HFFc6 (cell line): ENCODE measurements around the gene MTMR3. TPM values are rescaled to one million over a fixed set of nuclear protein-coding genes. Genes with fewer than 3 reads are reported as not detected.

Source experiments
- DNase-seq: peaks from one replicate; pipeline ENCODE4 v3.0.0-alpha.2; 2018
- H3K27ac Mint-ChIP-seq: 2 replicates; pipeline ENCODE4 v1.8.0; 2020; ENCODE audit warnings: mild to moderate bottlenecking, mixed read lengths
- H3K27me3 Mint-ChIP-seq: 2 replicates; pipeline ENCODE4 v1.8.0; 2021; ENCODE audit warnings: mild to moderate bottlenecking, moderate library complexity, mixed read lengths; ENCODE audit not compliant: insufficient read depth
- H3K36me3 Mint-ChIP-seq: 2 replicates; pipeline ENCODE4 v1.8.0; 2021; ENCODE audit warnings: low read depth, mixed read lengths
- H3K4me1 Mint-ChIP-seq: 2 replicates; pipeline ENCODE4 v1.8.0; 2020; ENCODE audit warnings: low read depth, mixed read lengths
- H3K4me3 Mint-ChIP-seq: 2 replicates; pipeline ENCODE4 v1.8.0; 2020; ENCODE audit warnings: mild to moderate bottlenecking, moderate library complexity, mixed read lengths
- H3K9me3 Mint-ChIP-seq: 2 replicates; pipeline ENCODE4 v1.8.0; 2020; ENCODE audit warnings: mild to moderate bottlenecking, mixed read lengths
- total RNA-seq, 6 experiments: library from RNA; stranded (reverse); fragmentation: NEBNext Ultra II Directional; extraction: Animal tissue kit (Norgen Biotek cat#: 25700); gene quantifications; 2 replicates in 1 of 6; 3 replicates in 5 of 6; pipeline ENCODE4 v1.2.3, GENCODE V29; 2021
- TF ChIP-seq, protein P1 (sequence below): fragments of 200-600 bp; sonication (generic); IDR thresholded peaks from 2 replicates; pipeline ENCODE4 v1.5.0; 2021; ENCODE audit warnings: antibody characterized with exemption, mild to moderate bottlenecking

The MTMR3 gene
- total RNA-seq, 6 experiments from 2014 or later: 19.0 to 27.0 (median 21.7) TPM

DNA sequence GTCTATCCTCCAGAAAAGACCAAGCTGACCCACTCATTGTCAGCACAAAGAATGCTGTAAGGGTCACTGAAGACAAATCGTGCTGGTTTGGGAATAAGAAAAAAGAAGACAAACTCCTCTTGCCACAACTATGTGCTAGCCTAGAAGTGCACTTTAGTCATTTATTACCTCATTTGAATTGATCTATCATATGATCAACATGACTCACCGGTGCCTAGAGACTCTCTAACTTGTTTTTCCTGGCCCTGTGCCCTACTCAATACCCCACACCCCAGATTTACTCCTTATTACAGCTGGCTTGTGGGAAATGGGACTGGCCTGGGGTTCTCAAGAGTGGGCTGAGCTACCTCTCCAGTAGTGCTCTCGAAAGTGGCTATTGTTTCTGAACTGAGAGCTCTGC is 161.4 kb downstream of the MTMR3 start:
- Mint-ChIP-seq H3K27me3 (peaks cover 1% of the 10 kb centered on the region), H3K27ac (peak overlapping the region; percentile 78), H3K4me3 (peak overlapping the region; percentile 16; the same call in 1 of the 2 replicates), H3K9me3 (no peaks in the 10 kb centered on the region), H3K4me1 (peaks cover 29% of the 10 kb centered on the region), H3K36me3 (no peaks in the 10 kb centered on the region)
- TF ChIP-seq, protein P1, sequence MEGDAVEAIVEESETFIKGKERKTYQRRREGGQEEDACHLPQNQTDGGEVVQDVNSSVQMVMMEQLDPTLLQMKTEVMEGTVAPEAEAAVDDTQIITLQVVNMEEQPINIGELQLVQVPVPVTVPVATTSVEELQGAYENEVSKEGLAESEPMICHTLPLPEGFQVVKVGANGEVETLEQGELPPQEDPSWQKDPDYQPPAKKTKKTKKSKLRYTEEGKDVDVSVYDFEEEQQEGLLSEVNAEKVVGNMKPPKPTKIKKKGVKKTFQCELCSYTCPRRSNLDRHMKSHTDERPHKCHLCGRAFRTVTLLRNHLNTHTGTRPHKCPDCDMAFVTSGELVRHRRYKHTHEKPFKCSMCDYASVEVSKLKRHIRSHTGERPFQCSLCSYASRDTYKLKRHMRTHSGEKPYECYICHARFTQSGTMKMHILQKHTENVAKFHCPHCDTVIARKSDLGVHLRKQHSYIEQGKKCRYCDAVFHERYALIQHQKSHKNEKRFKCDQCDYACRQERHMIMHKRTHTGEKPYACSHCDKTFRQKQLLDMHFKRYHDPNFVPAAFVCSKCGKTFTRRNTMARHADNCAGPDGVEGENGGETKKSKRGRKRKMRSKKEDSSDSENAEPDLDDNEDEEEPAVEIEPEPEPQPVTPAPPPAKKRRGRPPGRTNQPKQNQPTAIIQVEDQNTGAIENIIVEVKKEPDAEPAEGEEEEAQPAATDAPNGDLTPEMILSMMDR: no peak
- peak; percentile 86 for DNase-seq

DNA sequence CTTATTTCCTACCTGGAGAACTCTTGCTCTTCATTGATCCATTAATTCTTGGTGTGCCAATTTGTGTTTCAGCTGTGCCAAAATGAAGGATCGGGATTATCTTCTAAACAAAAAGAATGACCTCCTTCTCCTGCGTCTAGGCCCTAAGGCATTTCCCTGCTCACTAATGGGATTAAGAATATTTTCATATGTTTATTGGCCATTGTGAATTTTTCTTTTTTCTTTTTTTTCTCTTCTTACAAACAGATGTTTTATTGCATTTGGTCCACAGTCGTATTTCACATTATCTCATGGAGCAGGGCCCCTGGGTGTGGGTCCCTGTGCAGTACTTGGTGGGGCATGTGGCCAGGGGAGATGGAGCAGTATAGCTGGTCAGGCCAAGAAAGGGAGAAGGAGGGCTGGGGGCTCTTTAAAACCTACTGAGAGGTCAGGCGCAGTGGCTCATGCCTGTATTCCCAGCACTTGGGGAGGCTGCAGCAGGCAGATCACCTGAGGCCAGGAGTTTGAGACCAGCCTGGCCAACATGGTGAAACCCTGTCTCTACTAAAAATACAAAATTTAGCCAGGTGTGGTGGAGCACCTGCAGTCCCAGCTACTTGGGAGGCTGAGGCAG is 162.0 kb downstream of the MTMR3 start:
- Mint-ChIP-seq H3K36me3 (no peaks in the 10 kb centered on the region), H3K4me1 (peaks cover 29% of the 10 kb centered on the region), H3K27ac (peak overlapping the region; percentile 78), H3K27me3 (peaks cover 1% of the 10 kb centered on the region), H3K4me3 (no peak overlapping the region), H3K9me3 (no peaks in the 10 kb centered on the region)
- TF ChIP-seq, protein P1: no peak
- DNase-seq: no peak

DNA sequence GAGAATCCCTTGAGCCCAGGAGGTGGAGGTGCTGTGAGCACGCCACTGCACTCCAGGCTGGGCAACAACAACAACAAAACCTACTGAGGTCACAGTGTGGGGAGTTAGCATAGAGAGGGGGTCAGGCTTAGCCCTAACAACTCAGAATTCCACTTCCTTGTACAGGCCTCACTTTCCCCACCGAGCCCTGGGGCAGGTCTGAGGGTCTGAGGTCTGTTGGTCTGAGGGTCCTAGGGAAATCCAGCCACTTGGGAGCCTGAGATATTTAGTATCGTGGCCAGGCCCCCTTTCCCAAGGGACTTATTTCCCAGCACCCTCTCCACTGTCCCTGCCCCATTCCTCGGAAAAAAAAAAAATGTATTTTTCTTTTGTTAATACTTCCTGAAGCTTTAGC is 162.5 kb downstream of the MTMR3 start:
- Mint-ChIP-seq H3K27me3 (peaks cover 1% of the 10 kb centered on the region), H3K4me3 (no peak overlapping the region), H3K27ac (no peak overlapping the region), H3K9me3 (no peaks in the 10 kb centered on the region), H3K4me1 (peaks cover 29% of the 10 kb centered on the region), H3K36me3 (no peaks in the 10 kb centered on the region)
- TF ChIP-seq, protein P1: no peak
- no peak for DNase-seq

DNA sequence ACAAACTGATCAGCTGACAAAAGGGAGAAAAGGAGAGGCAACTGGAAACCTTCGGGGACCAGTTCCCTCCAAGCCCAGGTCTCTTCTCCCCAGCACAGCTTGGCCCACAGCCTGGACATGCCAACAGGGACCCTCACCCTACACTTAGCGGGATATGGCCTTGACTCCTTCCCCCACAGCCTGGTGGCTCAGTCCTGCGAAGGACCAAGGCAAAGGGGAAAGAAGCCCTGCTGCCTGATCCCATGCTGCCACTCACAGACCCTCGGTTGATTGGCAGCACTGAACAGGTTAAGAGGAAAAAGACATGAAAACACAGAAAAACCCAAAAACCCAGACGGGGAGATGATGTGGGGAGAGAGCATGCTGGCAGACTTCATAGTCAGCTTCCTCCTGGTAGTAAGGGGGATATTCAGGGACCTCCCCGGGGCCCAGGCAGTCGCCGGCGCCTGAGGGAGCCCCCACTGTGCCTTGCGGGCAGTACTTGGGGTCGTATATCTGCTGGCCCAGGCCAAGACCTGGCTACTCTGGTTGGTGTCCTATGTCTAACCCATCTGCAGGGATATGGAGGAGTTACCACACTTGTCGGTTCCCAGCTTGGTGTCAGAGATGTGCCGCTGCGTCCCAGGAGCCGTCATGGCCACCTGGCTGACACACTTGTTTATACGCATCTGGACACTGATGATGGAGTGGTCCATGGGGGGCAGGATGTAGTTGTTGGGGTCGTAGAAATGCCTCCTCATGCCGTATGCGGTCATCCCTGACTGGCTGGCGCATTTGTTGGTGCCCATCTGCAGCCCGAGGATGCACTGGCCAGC is 163.1 kb downstream of the MTMR3 start:
- H3K4me1 Mint-ChIP-seq: peaks cover 29% of the 10 kb centered on the region
- peaks cover 1% of the 10 kb centered on the region for H3K27me3 Mint-ChIP-seq
- H3K27ac Mint-ChIP-seq: no peak overlapping the region
- TF ChIP-seq, protein P1: no peak
- DNase-seq: no peak
- H3K36me3 Mint-ChIP-seq: no peaks in the 10 kb centered on the region
- no peak overlapping the region for H3K4me3 Mint-ChIP-seq
- H3K9me3 Mint-ChIP-seq: no peaks in the 10 kb centered on the region

DNA sequence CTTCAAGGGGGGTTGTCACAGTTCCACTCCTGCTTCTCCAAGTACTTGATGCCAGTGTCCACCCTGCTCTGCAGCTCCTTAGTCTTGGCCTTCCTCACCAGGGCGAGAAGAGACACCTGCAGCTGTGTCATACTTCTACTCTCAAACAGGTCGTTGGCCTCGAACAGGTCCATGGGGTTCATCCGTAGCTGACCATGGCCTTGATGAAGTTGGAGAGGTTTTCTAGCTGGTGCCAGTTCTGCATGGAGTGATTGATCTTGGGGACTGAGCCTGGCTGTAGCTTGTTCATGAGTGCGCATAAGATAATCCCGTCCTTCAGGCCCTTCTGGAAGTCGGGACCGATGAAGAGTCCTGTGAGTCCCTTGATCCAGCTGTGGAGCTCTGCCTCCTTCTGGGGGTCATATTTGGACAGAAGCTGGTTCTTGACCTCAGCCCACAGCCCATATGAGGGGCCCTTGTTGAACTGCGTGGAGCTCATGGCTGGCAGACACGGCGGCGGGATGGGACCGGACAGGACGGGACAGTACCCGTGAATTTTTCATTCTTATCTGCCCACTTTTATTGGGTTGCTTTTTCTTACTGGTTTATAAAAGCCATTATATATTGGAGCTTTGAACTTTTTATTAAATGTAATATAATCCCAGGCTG is 163.9 kb downstream of the MTMR3 start:
- Mint-ChIP-seq H3K27ac (no peak overlapping the region), H3K4me3 (no peak overlapping the region), H3K27me3 (peaks cover 1% of the 10 kb centered on the region), H3K4me1 (peaks cover 29% of the 10 kb centered on the region), H3K9me3 (no peaks in the 10 kb centered on the region), H3K36me3 (no peaks in the 10 kb centered on the region)
- no peak for DNase-seq
- TF ChIP-seq, protein P1: no peak
